ENCODE measurements around the gene DBF4. TPM values are rescaled to one million over a fixed set of nuclear protein-coding genes. Genes with fewer than 3 reads are reported as not detected.

Gene DBF4
- total and polyA plus RNA-seq, 2 donors (not counting 1 experiment from before 2014, with no cell fraction given) = 7.8 to 21.0 TPM

- TF ChIP-seq CTCF (IDR thresholded peaks at IDR 0.05) (no peak), EZH2 (IDR thresholded peaks at IDR 0.05; ENCODE audit: borderline replicate concordance, insufficient read depth, low read depth, low read length, poor library complexity, severe bottlenecking) (no peak)
- H3K4me1 Mint-ChIP-seq = no peaks in the 10 kb centered on the region
- H3K27me3 ChIP-seq (replicated peaks in 1 of 4; ENCODE audit: control extremely low read depth in 1 of 4, control insufficient read depth in 3 of 4, insufficient read depth in 4 of 4, low read length in 3 of 4) = no peaks in the 10 kb centered on the region
- no peaks in the 10 kb centered on the region for H3K36me3 ChIP-seq (replicated peaks in 1 of 2; ENCODE audit: control extremely low read depth in 1 of 2, control insufficient read depth in 1 of 2, extremely low read depth in 1 of 2, insufficient read depth in 2 of 2, low read length in 1 of 2)
- no peaks in the 10 kb centered on the region for H3K9me3 Mint-ChIP-seq (ENCODE audit: insufficient read depth)
- H3K9me3 ChIP-seq (ENCODE audit: control extremely low read depth in 1 of 3, control insufficient read depth in 2 of 3, insufficient read depth in 1 of 3, low read length in 2 of 3) = no peaks in the 10 kb centered on the region
- H2AFZ ChIP-seq (ENCODE audit: insufficient read depth, low read depth, low read length, poor library complexity, severe bottlenecking) = no peak overlapping the region
- no peaks in the 10 kb centered on the region for H4K20me1 ChIP-seq (ENCODE audit: control insufficient read depth, insufficient read depth, low read length, poor library complexity, severe bottlenecking)
- no peak for ATAC-seq (ENCODE audit: low read depth)
- no peak for DNase-seq
- POLR2A ChIA-PET = no interaction called here
- CTCF ChIA-PET = no interaction called here
- no peak overlapping the region for H3K27ac ChIP-seq (ENCODE audit: low read length in 2 of 2)
- H3K9ac ChIP-seq (ENCODE audit: low read length) = no peak overlapping the region
- H3K4me1 ChIP-seq (ENCODE audit: control insufficient read depth in 2 of 2, insufficient read depth in 2 of 2, low read length in 2 of 2) = no peaks in the 10 kb centered on the region
- no peak overlapping the region for H3K4me2 ChIP-seq (replicated peaks; ENCODE audit: low read depth, low read length, poor library complexity, severe bottlenecking)
- no peaks in the 10 kb centered on the region for H3K79me2 ChIP-seq (ENCODE audit: control insufficient read depth, insufficient read depth, low read length)
- H3K4me3 ChIP-seq (ENCODE audit: control extremely low read depth in 1 of 5, extremely low read depth in 1 of 5, insufficient read depth in 1 of 5, low read depth in 2 of 5, low read length in 4 of 5) = no peak overlapping the region
- no peak overlapping the region for H3K27ac Mint-ChIP-seq
- H3K4me3 Mint-ChIP-seq = no peak overlapping the region
- intact Hi-C loops (cut with micrococcal nuclease) = no loop called here
- no peaks in the 10 kb centered on the region for H3K27me3 Mint-ChIP-seq
Observed at GRCh38 chr7:87948371-87948770, 72.1 kb downstream of the DBF4 start.

Other genes with a start within 250 kb of the DBF4 start
- gene RUNDC3B, start 248.1 kb upstream of the DBF4 start, total RNA-seq = 0.22 and 0.49 TPM in 2 replicates
- gene RUNDC3B, start 248.1 kb upstream of the DBF4 start, polyA plus RNA-seq = 0.30 TPM in 1 of 2 replicates, not detected in the other
- gene SLC25A40, start 133 bp upstream of the DBF4 start, total RNA-seq = 28.1 and 34.5 TPM in 2 replicates
- 10.5 and 13.7 TPM in 2 replicates for gene SLC25A40, start 133 bp upstream of the DBF4 start, polyA plus RNA-seq
- 1.8 and 2.0 TPM in 2 replicates for gene ADAM22, start 57.8 kb downstream of the DBF4 start, total RNA-seq
- gene ADAM22, start 57.8 kb downstream of the DBF4 start, polyA plus RNA-seq = 0.23 and 0.30 TPM in 2 replicates